ENCODE data around the gene PSMA7.

The PSMA7 gene

DNA sequence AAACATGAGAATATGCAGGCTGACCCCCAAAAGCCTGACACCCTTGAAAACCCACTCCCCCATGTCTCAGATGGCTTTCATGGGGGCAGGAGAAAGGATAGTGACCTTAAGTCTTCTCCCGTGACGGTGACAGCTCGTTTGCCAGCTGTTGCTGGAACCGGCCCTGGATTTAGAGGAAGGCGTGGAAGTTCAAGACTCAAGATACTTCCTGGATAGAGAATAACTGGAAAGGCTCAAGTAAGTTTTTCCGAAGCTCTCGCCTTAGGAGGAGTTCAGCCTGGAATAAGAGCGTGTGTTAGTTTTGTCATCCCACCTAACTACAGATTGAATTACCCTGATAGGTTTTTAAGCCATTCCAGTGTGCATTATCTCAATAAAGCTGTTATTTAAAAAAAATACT lies 28.1 kb upstream of the PSMA7 start:
- Histone ChIP-seq H3K4me1 (ENCODE audit: insufficient read depth, poor library complexity, severe bottlenecking) (no peaks in the 10 kb centered on the region), H3K36me3 (ENCODE audit: low read depth) (peaks cover 54% of the 10 kb centered on the region), H3K27me3 (ENCODE audit: insufficient read depth, poor library complexity, severe bottlenecking) (no peaks in the 10 kb centered on the region), H3K4me3 (ENCODE audit: severe bottlenecking) (no peak overlapping the region), H3K9me3 (ENCODE audit: severe bottlenecking) (no peaks in the 10 kb centered on the region), H3K27ac (ENCODE audit: poor library complexity, severe bottlenecking) (no peak overlapping the region)
- TF ChIP-seq, protein P1, sequence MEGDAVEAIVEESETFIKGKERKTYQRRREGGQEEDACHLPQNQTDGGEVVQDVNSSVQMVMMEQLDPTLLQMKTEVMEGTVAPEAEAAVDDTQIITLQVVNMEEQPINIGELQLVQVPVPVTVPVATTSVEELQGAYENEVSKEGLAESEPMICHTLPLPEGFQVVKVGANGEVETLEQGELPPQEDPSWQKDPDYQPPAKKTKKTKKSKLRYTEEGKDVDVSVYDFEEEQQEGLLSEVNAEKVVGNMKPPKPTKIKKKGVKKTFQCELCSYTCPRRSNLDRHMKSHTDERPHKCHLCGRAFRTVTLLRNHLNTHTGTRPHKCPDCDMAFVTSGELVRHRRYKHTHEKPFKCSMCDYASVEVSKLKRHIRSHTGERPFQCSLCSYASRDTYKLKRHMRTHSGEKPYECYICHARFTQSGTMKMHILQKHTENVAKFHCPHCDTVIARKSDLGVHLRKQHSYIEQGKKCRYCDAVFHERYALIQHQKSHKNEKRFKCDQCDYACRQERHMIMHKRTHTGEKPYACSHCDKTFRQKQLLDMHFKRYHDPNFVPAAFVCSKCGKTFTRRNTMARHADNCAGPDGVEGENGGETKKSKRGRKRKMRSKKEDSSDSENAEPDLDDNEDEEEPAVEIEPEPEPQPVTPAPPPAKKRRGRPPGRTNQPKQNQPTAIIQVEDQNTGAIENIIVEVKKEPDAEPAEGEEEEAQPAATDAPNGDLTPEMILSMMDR (IDR thresholded peaks at IDR 0.05; ENCODE audit: poor library complexity, severe bottlenecking), result no peak
- ATAC-seq (ENCODE audit: low read depth) (no peak), DNase-seq (ENCODE audit: low spot score) (peak; percentile 70)

DNA sequence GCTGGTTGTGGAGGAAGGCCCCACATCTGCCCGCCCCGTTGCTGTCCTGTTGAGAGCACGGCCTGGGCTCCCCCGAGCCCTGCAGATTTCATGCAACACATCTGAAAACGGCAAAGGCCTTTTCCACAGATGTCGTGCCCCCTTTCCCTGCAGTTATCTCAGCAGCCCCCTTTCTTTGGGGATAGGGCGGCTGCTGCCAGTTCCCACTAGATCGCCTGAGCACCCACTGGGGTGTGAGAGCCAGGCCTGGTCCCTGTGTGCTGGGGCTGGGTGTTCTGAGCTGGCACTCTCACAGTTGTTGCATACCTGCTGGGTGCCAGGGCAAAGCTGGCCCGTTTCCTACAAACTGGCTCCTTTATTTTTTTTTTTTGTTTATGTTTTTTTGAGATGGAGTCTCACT lies 27.3 kb upstream of the PSMA7 start:
- TF ChIP-seq, protein P1 (IDR thresholded peaks at IDR 0.05; ENCODE audit: poor library complexity, severe bottlenecking), result no peak
- peak; percentile 80 for DNase-seq (ENCODE audit: low spot score)

DNA sequence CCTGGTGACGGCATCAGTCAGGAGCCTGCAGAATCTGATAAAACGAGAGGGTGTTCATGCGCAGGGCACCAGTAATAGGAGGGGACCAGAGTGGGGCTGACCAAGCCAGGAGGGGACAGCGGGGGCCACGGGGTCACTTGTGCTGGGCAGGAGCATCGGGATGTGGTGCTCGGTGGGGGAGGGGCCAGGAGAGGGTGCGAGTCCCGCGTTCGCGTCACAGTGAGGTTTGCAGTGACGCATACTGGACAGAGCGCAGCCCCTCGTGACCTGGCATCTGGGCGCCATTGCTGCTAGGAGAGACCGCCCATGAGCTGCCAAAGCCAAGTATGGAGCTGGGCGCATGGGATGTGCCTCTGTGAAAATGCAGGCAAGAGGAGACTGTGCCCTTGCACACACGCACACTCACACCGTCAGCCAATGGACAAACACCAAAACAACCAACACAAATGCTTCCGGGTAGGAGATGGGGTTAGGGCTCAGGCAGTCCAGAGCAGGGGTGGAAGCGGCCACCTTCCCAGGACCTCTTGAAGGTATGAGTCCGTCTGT lies 25.8 kb upstream of the PSMA7 start:
- DNase-seq (ENCODE audit: low spot score) (peak; percentile 91), ATAC-seq (ENCODE audit: low read depth) (no peak)
- H3K27me3 ChIP-seq (ENCODE audit: insufficient read depth, poor library complexity, severe bottlenecking), result no peaks in the 10 kb centered on the region
- H3K36me3 ChIP-seq (ENCODE audit: low read depth), result peaks cover 56% of the 10 kb centered on the region
- H3K4me3 ChIP-seq (ENCODE audit: severe bottlenecking), result no peak overlapping the region
- no peak overlapping the region for H3K27ac ChIP-seq (ENCODE audit: poor library complexity, severe bottlenecking)
- H3K9me3 ChIP-seq (ENCODE audit: severe bottlenecking), result no peaks in the 10 kb centered on the region
- no peaks in the 10 kb centered on the region for H3K4me1 ChIP-seq (ENCODE audit: insufficient read depth, poor library complexity, severe bottlenecking)
- TF ChIP-seq, protein P1 (IDR thresholded peaks at IDR 0.05; ENCODE audit: poor library complexity, severe bottlenecking), result no peak

More for the DNA sequence above, 27.3 kb upstream of the PSMA7 start:
- no peaks in the 10 kb centered on the region for H3K27me3 ChIP-seq (ENCODE audit: insufficient read depth, poor library complexity, severe bottlenecking)
- peaks cover 55% of the 10 kb centered on the region for H3K36me3 ChIP-seq (ENCODE audit: low read depth)
- H3K4me3 ChIP-seq (ENCODE audit: severe bottlenecking), result no peak overlapping the region
- H3K4me1 ChIP-seq (ENCODE audit: insufficient read depth, poor library complexity, severe bottlenecking), result no peaks in the 10 kb centered on the region
- ATAC-seq (ENCODE audit: low read depth), result no peak
- no peak overlapping the region for H3K27ac ChIP-seq (ENCODE audit: poor library complexity, severe bottlenecking)
- no peaks in the 10 kb centered on the region for H3K9me3 ChIP-seq (ENCODE audit: severe bottlenecking)

DNA sequence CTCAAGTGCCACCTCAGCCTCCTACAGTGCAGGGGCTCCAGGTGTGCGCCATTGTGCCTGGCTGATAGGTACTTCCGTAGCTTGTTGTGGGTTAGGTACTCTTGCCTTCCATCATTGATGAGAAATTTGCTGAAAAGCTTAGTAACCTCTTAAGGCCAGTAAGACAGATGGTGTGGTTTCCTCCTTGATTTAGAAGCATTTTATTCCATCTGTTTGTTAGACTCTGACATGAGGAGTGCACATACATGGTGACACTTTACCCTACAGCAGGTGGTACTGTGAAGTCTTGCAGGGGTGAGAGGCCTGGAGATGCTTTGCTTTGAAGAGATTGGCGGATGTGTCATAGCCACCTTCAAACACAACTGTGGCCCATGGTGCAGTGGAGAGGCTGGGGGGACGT lies 24.9 kb upstream of the PSMA7 start:
- H3K9me3 ChIP-seq (ENCODE audit: severe bottlenecking), result no peaks in the 10 kb centered on the region
- H3K4me3 ChIP-seq (ENCODE audit: severe bottlenecking), result no peak overlapping the region
- TF ChIP-seq, protein P1 (IDR thresholded peaks at IDR 0.05; ENCODE audit: poor library complexity, severe bottlenecking), result no peak
- DNase-seq (ENCODE audit: low spot score) (peak; percentile 29), ATAC-seq (ENCODE audit: low read depth) (no peak)
- H3K36me3 ChIP-seq (ENCODE audit: low read depth), result peaks cover 54% of the 10 kb centered on the region
- H3K27ac ChIP-seq (ENCODE audit: poor library complexity, severe bottlenecking), result no peak overlapping the region
- no peaks in the 10 kb centered on the region for H3K4me1 ChIP-seq (ENCODE audit: insufficient read depth, poor library complexity, severe bottlenecking)
- no peaks in the 10 kb centered on the region for H3K27me3 ChIP-seq (ENCODE audit: insufficient read depth, poor library complexity, severe bottlenecking)

DNA sequence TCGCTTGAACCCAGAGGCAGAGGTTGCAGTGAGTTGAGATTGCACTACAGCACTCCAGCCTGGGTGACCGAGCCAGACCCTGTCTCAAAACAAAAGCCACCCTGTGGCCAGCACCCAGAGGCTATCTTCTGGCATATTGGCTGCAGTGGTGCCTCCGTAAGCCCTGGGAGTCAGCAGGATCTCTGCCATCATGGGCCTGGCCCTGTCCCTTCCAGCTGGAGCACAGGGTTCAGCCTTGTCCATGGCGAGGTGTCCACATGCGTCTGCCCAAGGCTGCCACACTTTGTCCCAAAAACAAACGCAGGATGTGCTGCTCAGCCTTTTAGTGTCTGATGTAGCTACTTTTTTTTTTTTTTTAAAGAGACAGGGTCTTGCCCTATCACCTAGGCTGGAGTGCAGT lies 24.3 kb upstream of the PSMA7 start:
- DNase-seq (ENCODE audit: low spot score) (peak; percentile 73), ATAC-seq (ENCODE audit: low read depth) (no peak)
- no peaks in the 10 kb centered on the region for H3K9me3 ChIP-seq (ENCODE audit: severe bottlenecking)
- no peak overlapping the region for H3K27ac ChIP-seq (ENCODE audit: poor library complexity, severe bottlenecking)
- no peaks in the 10 kb centered on the region for H3K4me1 ChIP-seq (ENCODE audit: insufficient read depth, poor library complexity, severe bottlenecking)
- peaks cover 58% of the 10 kb centered on the region for H3K36me3 ChIP-seq (ENCODE audit: low read depth)
- TF ChIP-seq, protein P1 (IDR thresholded peaks at IDR 0.05; ENCODE audit: poor library complexity, severe bottlenecking), result no peak
- H3K27me3 ChIP-seq (ENCODE audit: insufficient read depth, poor library complexity, severe bottlenecking), result no peaks in the 10 kb centered on the region
- H3K4me3 ChIP-seq (ENCODE audit: severe bottlenecking), result no peak overlapping the region

All from RWPE2 (cell line).